HG03439 (cell line): ENCODE results near the gene REEP2.
"Not testable (repeated sequence)": the region's sequence is repeated elsewhere in the genome, so short reads cannot be mapped to it uniquely, and the experiment has no call there.

Source experiments
- ATAC-seq: cut with Tn5 transposase; IDR thresholded peaks from one replicate; pipeline ENCODE4 v1.9.1; 2021; ENCODE audit warnings: mild to moderate bottlenecking, moderate library complexity; ENCODE audit not compliant: unreplicated experiment

The REEP2 gene

GRCh38 chr5:138438724-138439476 is at the start of gene REEP2:
Gene REEP2, plus strand, starts transcription at chr5:138439057. Its CDS starts 152 bp downstream, at chr5:138439209.
- peak; percentile 63 for ATAC-seq

GRCh38 chr5:138389332-138389731 is 49.5 kb upstream of the REEP2 start:
- ATAC-seq, result no peak

GRCh38 chr5:138389911-138390310 is 48.9 kb upstream of the REEP2 start:
- ATAC-seq, result not testable (repeated sequence)

GRCh38 chr5:138391859-138392386 is 46.9 kb upstream of the REEP2 start:
- ATAC-seq, result no peak

GRCh38 chr5:138402640-138403039 is 36.2 kb upstream of the REEP2 start:
- ATAC-seq, result no peak

GRCh38 chr5:138408023-138408422 is 30.8 kb upstream of the REEP2 start:
- peak; percentile 61 for ATAC-seq

GRCh38 chr5:138410996-138411640 is 27.7 kb upstream of the REEP2 start:
- not testable (repeated sequence) for ATAC-seq

GRCh38 chr5:138418444-138418843 is 20.4 kb upstream of the REEP2 start:
- no peak for ATAC-seq

- ATAC-seq, result no peak
These were observed 13.8 kb upstream of the REEP2 start for GRCh38 chr5:138425079-138425478.

- no peak for ATAC-seq
These were observed 2.9 kb upstream of the REEP2 start for GRCh38 chr5:138435943-138436342.

GRCh38 chr5:138438003-138438723 is 694 bp upstream of the REEP2 start:
- no peak for ATAC-seq

GRCh38 chr5:138439477-138440158 is 761 bp downstream of the REEP2 start:
- ATAC-seq, result no peak

- ATAC-seq, result no peak
These were observed 1.6 kb downstream of the REEP2 start for GRCh38 chr5:138440159-138441073.

GRCh38 chr5:138441221-138441620 is 2.4 kb downstream of the REEP2 start:
- ATAC-seq, result no peak

GRCh38 chr5:138444078-138444773 is 5.4 kb downstream of the REEP2 start:
- ATAC-seq, result no peak

GRCh38 chr5:138444774-138445546 is 6.1 kb downstream of the REEP2 start:
- no peak for ATAC-seq

- no peak for ATAC-seq
These were observed 6.9 kb downstream of the REEP2 start for GRCh38 chr5:138445547-138446271.

GRCh38 chr5:138448070-138448469 is 9.2 kb downstream of the REEP2 start:
- ATAC-seq, result no peak
